GM19452 (cell line): ENCODE results near the gene CDH23.

Experiments
- ATAC-seq: cut with Tn5 transposase; IDR thresholded peaks from one replicate; pipeline ENCODE4 v1.9.1; 2021; ENCODE audit not compliant: unreplicated experiment

CDH23 gene

GRCh38 chr10:71480662-71481061 lies 83.9 kb downstream of the CDH23 start:
- ATAC-seq = no peak

DNA sequence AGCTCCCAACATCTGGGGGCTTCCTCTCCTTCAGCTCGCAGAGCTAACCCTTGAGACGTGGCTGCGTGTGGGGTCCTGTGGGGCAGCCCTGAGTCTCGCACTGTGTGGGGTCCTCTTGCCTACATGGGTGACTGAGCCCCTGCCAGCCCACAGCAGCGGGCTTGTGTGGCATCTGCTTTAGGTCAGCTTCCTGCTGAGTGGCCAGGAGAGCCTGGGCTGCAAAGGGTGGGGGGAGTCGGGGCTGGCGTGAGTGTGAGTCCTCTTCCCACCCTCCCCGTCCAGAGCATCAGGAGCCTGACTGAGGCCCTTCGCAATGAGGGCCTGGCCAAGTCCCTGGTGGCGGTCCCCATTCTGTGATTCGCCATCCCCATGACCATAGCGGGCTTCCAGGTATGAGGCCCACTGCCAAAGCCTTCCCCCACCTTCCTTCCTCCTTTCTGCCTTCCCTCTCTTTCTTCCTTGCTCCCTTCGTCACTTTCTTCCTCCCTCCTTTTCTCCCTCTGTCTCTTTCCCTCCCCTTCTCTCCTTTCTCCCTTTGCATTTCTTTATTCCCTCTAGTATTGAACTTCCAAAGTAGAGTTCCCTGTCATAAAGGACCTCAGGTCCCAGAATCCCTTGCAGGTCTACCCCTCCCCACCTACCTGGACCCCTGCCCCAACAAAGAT lies 85.2 kb downstream of the CDH23 start:
- no peak for ATAC-seq

DNA sequence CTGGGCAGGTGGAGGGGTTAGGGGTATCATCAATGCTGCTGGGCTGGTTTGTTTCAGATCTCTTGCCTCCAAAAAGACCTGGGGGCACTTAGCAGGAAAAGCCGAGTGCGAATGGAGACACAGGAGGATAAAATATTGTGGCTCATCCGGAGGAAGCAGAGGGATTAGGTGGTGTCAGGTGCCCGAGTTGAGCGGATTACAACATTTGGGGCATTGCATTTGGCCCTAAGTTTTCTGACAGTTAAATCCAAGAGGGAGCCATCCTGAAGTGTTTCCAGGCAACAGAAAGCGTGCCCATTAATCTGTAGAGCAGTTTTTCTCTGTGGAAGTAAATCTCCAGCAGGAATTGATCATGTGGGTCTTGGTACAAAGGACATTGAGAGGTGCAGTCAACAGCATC lies 85.9 kb downstream of the CDH23 start:
- ATAC-seq = no peak

GRCh38 chr10:71483135-71483534 lies 86.4 kb downstream of the CDH23 start:
- no peak for ATAC-seq

DNA sequence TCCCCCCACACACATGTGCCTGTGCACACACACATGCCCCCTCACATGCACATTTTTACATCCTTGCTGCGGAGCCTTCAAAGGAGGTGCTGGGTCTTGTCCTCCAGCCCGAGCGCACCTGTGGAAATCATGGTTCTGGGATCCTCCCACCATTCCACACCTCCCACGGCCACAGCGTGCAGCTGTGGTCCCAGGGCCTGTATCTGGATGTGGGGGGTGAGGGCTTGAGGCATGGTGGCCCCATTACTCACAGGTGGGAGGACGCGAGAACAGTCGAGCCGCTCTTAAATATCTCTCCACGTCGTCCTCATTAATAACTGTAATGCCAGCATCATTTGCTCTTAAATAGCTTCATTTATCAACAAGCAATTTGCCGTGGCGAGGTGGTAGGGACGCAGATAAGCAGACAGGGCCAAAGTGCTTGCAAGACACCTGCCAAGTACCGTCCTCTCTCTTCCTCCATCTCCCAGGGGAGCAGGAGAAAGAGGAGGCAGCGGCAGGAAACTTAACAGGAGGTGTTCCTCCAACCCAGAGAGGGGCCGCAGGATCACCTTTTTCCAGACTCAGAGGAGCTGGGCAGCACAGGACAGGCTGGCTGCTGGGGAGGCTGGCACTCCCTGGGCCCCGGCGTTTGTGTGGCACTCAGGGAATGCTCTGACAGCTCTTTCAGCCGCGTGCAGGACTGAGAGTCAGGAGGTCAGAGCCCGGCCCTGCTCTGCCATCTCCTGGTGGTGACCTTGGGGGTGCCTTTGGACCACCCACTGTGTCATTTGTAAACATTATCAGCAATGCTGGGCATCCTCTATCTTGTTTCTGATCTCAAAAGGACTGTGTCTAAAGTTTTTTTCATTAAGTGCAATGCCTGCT lies 87.4 kb downstream of the CDH23 start:
- ATAC-seq = no peak

- no peak for ATAC-seq
Observed at GRCh38 chr10:71486484-71487114, 89.9 kb downstream of the CDH23 start.

DNA sequence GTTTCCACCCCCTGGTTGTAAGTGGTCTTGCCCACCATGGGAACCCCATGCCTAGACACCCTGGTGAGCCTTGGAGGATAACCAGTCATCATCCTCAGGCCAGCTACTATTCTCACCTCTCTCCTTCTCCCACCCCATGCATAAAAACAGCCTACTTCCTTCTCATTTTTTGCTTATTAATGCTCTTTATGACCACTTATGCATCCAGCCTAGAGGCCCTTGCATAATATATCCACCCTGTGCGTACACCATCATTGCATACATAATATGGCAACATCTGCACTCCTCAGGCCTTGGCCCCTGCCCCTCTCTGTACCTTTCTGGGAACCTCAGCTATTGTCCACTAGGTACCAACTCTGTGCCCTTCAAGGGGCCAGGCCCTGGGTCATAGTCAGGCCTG lies 91.0 kb downstream of the CDH23 start:
- no peak for ATAC-seq

- ATAC-seq = no peak
Observed at GRCh38 chr10:71489077-71489476, 92.4 kb downstream of the CDH23 start.

DNA sequence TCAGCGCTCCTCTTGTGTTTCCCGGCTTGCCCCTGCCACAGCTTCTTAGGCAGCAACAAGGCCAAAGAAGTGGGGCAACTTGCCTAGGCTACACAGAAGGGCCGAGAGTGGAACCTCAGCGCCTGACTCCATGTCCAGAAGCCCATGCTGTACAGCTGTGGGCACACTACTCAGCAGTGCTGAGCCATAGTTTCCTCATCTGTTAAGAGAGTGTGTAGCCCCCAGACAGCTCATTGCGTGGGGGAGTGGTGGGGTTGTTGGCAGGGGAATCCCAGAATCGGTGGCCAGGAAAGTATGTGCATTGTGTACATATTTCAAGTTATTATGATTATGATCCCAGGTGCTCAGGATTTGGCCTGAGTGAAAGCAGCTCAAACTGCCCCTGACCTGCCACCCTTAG lies 96.2 kb downstream of the CDH23 start:
- no peak for ATAC-seq

- no peak for ATAC-seq
Observed at GRCh38 chr10:71493741-71494140, 97.0 kb downstream of the CDH23 start.

- no peak for ATAC-seq
Observed at GRCh38 chr10:71494476-71494875, 97.8 kb downstream of the CDH23 start.

DNA sequence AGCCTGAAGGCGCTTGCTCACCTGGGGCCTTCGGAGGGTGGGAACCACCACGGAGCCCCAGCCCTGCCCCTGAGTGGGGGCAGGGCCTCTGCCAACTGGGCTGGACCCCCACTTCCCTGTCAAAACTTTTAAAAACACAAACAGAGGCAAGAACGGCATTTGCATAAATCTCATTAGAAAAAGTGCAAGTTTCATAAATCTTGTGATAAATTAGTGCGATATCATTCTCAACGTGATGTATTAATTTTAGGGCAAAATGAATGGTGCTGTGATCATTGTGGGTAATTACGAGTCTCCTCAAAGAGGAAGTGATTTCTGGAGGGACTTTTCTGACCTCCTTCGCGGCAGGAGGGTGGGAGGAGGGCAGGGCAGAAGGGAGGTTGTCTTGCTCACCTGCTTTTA lies 98.3 kb downstream of the CDH23 start:
- no peak for ATAC-seq

DNA sequence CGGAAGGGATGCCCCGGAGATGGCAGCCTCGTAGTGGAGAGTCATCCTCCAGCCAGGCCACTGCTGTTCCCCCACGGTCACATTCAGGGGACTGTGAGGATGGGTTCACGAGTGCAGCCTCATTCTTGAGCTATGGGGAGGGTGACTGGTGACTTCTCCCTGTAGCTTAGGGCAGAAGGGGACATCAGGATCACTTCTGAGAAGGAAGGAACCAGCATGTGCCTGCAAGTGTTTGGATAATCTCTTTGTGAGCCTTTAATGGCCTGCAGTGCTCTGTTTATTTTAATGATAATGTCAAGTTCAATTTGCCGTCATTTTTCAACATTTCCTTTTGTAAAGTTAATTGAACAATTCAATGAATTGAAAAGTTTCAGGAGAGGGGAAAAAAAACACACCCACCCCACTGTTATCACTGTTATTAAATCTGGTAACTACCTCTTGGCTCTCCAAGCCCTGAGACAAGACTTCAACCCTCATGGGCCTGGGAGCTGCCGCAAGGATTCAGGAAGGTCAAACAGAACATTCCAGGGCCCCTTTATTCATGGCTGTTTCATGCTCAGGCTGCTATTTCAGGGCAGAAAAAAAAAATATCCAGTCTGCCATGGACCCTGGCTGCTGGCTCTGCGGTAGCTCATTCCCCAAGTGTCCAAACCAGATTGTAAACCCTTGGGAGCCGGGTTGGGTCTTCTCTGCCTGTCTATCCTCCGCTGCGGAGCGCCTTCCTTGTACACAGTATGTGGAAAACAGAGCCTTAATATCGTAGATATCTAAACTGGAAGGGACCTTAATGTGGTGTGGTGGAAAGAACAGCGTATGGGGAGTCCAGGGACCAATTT lies 100.4 kb downstream of the CDH23 start:
- ATAC-seq = no peak

- no peak for ATAC-seq
Observed at GRCh38 chr10:71497763-71498326, 101.1 kb downstream of the CDH23 start.

DNA sequence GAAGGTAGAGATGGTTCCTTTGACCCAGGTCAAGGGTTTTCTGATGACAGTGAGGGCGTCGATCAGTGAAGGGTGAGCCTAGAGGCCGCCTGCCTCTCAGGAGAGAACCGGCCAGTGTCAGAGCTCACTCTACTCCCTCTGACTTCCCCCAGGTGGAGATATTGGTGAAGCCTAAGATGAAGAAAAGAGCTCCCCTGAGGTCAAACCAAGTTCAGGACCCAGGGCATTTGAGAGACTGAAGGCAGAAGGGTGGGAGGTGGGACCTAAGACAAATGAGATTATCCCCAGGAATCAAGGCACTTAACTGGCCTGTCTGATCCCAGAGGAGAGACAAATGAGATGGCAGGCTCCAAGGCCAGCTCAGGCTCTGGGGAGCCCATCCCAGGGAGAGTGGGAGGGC lies 104.7 kb downstream of the CDH23 start:
- no peak for ATAC-seq

DNA sequence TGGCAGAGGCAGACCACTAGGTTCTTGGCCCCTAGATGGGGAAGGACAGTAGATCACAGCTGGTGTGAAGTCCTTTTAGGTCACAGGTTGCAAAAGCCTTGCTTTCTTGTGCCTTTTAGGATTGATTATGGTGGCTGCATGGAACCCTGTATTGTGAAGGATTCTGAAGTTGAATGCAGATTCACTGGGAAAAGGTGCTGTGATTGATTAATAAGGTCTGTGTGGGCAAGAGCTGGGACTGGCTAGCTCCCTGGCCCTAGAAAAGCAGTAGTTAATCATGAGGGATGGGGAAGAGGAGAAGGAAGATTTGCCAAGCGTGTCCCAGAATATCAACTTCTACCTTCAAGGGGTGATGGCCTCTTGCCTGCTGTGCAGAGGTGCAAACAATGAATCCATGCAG lies 105.5 kb downstream of the CDH23 start:
- no peak for ATAC-seq

DNA sequence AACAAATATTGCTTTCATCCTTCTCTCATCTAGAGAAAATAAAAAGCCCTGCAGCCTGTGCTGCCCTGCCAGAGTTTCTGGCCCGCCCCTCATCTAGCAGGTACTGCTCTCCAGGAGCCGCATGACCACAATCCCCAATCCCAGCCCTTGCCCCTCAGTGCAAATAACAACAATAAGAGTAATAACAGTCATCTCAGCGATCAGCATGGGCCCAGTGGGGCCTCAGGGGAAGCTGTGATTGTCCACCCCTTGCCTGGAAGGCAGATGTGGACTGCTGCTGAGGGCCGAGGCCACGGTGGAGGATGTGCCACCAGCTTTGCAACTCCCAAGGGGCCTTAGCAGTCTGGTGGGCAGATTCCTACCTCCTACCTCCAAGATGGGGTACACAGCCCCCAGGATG lies 106.1 kb downstream of the CDH23 start:
- ATAC-seq = no peak

- no peak for ATAC-seq
Observed at GRCh38 chr10:71504168-71504567, 107.4 kb downstream of the CDH23 start.

DNA sequence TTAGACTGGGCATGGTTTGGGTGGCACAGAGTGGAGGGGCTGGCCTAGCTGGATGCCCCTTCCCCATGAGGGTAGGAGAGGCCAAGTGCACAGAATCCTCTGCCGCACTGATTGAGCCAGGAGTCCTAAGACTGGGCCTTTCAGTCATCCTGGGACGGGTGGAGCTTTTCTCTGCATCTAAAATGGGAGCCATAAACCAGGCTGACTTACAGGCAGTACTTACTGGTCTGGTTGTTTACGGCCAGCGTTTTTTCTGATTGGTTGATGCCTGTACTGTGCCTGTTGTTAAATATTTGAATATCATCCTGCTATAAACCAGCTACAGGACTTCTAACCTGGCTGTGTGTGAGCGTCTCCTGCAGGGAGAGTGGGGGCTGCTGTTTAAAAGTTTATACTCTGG lies 107.8 kb downstream of the CDH23 start:
- ATAC-seq = no peak

- no peak for ATAC-seq
Observed at GRCh38 chr10:71505862-71506261, 109.1 kb downstream of the CDH23 start.

GRCh38 chr10:71509444-71509843 lies 112.7 kb downstream of the CDH23 start:
- ATAC-seq = no peak
